Measurements from ENCODE around the gene ADD1. TPM values are rescaled to one million over a fixed set of nuclear protein-coding genes. Genes with fewer than 3 reads are reported as not detected.

ADD1 gene
- total and polyA plus RNA-seq, 7 donors: 124 to 224 (median 176) TPM

GRCh38 chr4:2968381-2968780 lies 124.7 kb downstream of the ADD1 start:
- H3K9me3 ChIP-seq: no peaks in the 10 kb centered on the region
- intact Hi-C loops (cut with DNase I): loop anchor here in 1 of 2 donors (5.0 kb wide), 1 partner anchor 74 kb away; no protein-coding TSS in a partner anchor
- H3K27ac ChIP-seq: no peak overlapping the region
- no peak overlapping the region for H3K4me3 ChIP-seq
- DNase-seq: no peak
- TF ChIP-seq CTCF (IDR thresholded peaks at IDR 0.05): no peak
- peaks cover 6% of the 10 kb centered on the region for H3K4me1 ChIP-seq
- ATAC-seq: no peak
- peaks cover 0 to 9% of the 10 kb centered on the region in 2 donors for H3K36me3 ChIP-seq (ENCODE audit: insufficient read depth in 1 of 2, low read depth in 1 of 2)
- 68 to 73% (median 72%) methylated on average over 3 of the region's 3 CpGs for WGBS, 3 donors
- no peaks in the 10 kb centered on the region for H3K27me3 ChIP-seq (ENCODE audit: insufficient read depth in 3 of 3, low read length in 2 of 3)

- no peaks in the 10 kb centered on the region for H3K4me1 ChIP-seq
- 86 to 93% (median 90%) methylated on average over 3 of the region's 3 CpGs for WGBS, 3 donors
- H3K9me3 ChIP-seq: no peaks in the 10 kb centered on the region
- H3K27ac ChIP-seq: no peak overlapping the region
- ATAC-seq: no peak
- H3K36me3 ChIP-seq (ENCODE audit: insufficient read depth in 1 of 2, low read depth in 1 of 2): no peaks in the 10 kb centered on the region
- no peaks in the 10 kb centered on the region for H3K27me3 ChIP-seq (ENCODE audit: insufficient read depth in 3 of 3, low read length in 2 of 3)
- no peak overlapping the region for H3K4me3 ChIP-seq
- no peak for DNase-seq
- intact Hi-C loops (cut with DNase I): no loop called here
- no peak for TF ChIP-seq CTCF (IDR thresholded peaks at IDR 0.05)
Observed at GRCh38 chr4:2971275-2971674, 127.6 kb downstream of the ADD1 start.

- no peaks in the 10 kb centered on the region for H3K27me3 ChIP-seq (ENCODE audit: insufficient read depth in 3 of 3, low read length in 2 of 3)
- no peak overlapping the region for H3K27ac ChIP-seq
- no peak for ATAC-seq
- H3K9me3 ChIP-seq: peaks cover 8% of the 10 kb centered on the region
- 88 to 89% (median 88%) methylated on average over 14 of the region's 14 CpGs for WGBS, 3 donors
- H3K4me1 ChIP-seq: no peaks in the 10 kb centered on the region
- intact Hi-C loops (cut with DNase I): no loop called here
- no peak overlapping the region for H3K4me3 ChIP-seq
- no peak for TF ChIP-seq CTCF (IDR thresholded peaks at IDR 0.05)
- DNase-seq: no peak
- H3K36me3 ChIP-seq (ENCODE audit: insufficient read depth in 1 of 2, low read depth in 1 of 2): no peaks in the 10 kb centered on the region
Observed at GRCh38 chr4:2977211-2978088, 133.8 kb downstream of the ADD1 start.

Other genes with a start within 250 kb of the ADD1 start
- 10 to 100 TPM; 16.3 to 44.6 (median 32.4) TPM for gene TNIP2, start 87.5 kb upstream of the ADD1 start, total RNA-seq
- 10 to 100 TPM; 45.9 to 66.2 (median 59.5) TPM for gene TNIP2, start 87.5 kb upstream of the ADD1 start, polyA plus RNA-seq
- gene SH3BP2, start 50.8 kb upstream of the ADD1 start, total RNA-seq: 10 to 100 TPM; 12.4 to 18.1 (median 13.9) TPM
- gene SH3BP2, start 50.8 kb upstream of the ADD1 start, polyA plus RNA-seq: 10 to 100 TPM in 1 of 3 donors, 1 to 10 TPM in 2; 7.1 to 13.1 (median 8.0) TPM
- 10 to 100 TPM; 28.0 to 45.1 (median 43.9) TPM for gene NOP14, start 119.6 kb downstream of the ADD1 start, total RNA-seq
- 10 to 100 TPM; 24.7 to 48.1 (median 45.0) TPM for gene NOP14, start 119.6 kb downstream of the ADD1 start, polyA plus RNA-seq
- 1 to 10 TPM; 5.9 to 7.9 (median 6.9) TPM for gene GRK4, start 119.7 kb downstream of the ADD1 start, total RNA-seq
- gene GRK4, start 119.7 kb downstream of the ADD1 start, polyA plus RNA-seq: 1 to 10 TPM; 5.8 to 9.2 (median 6.6) TPM
- gene HTT-AS, start 230.7 kb downstream of the ADD1 start, total RNA-seq: not detected
- not detected for gene HTT-AS, start 230.7 kb downstream of the ADD1 start, polyA plus RNA-seq
- 10 to 100 TPM; 29.6 to 39.9 (median 31.5) TPM for gene HTT, start 230.8 kb downstream of the ADD1 start, total RNA-seq
- 10 to 100 TPM in 2 of 3 donors, 1 to 10 TPM in 1; 6.7 to 25.2 (median 10.2) TPM for gene HTT, start 230.8 kb downstream of the ADD1 start, polyA plus RNA-seq